ENCODE data around the gene ADARB2.

The ADARB2 gene

DNA sequence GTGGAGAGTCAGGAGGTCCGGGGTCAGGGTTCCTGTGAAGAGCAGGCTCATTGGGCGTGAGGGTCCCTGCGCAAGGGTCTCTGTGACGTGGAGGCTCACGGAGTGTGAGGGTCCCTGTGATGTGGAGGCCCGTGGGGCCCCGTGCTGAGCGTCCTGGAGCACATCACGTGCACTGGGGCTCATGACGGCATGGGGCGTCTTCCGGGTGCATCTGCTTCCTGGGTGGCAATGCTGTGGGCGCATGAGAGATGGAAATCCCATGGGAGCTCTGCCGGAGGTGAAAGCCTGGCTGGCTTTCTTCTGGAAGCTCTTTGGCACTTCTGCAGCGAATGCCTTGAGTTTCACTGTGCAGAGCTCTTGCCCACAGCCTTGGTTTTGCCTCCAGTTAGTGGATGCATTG lies 609.7 kb downstream of the ADARB2 start:
- H3K4me1 ChIP-seq (ENCODE audit: low read depth, poor library complexity, severe bottlenecking), result peaks cover 12% of the 10 kb centered on the region
- no peaks in the 10 kb centered on the region for H4K20me1 ChIP-seq (ENCODE audit: insufficient read depth)
- H3K36me3 ChIP-seq (ENCODE audit: insufficient read depth), result peaks cover 14% of the 10 kb centered on the region
- no peak overlapping the region for H3K27ac ChIP-seq
- peaks cover 6% of the 10 kb centered on the region; the same call in 1 of the 2 replicates for H3K79me2 ChIP-seq (ENCODE audit: insufficient read depth, low read depth)
- no peak overlapping the region for H2AFZ ChIP-seq (ENCODE audit: low read depth)
- TF ChIP-seq, protein P1, sequence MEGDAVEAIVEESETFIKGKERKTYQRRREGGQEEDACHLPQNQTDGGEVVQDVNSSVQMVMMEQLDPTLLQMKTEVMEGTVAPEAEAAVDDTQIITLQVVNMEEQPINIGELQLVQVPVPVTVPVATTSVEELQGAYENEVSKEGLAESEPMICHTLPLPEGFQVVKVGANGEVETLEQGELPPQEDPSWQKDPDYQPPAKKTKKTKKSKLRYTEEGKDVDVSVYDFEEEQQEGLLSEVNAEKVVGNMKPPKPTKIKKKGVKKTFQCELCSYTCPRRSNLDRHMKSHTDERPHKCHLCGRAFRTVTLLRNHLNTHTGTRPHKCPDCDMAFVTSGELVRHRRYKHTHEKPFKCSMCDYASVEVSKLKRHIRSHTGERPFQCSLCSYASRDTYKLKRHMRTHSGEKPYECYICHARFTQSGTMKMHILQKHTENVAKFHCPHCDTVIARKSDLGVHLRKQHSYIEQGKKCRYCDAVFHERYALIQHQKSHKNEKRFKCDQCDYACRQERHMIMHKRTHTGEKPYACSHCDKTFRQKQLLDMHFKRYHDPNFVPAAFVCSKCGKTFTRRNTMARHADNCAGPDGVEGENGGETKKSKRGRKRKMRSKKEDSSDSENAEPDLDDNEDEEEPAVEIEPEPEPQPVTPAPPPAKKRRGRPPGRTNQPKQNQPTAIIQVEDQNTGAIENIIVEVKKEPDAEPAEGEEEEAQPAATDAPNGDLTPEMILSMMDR (conservative IDR thresholded peaks at IDR 0.05; ENCODE audit: low read depth, low read length), result no peak
- H3K4me2 ChIP-seq, result no peak overlapping the region
- H3K4me3 ChIP-seq (IDR thresholded peaks at IDR 0.05; ENCODE audit: insufficient read depth, low read depth, low read length), result no peak overlapping the region
- no peaks in the 10 kb centered on the region for H3K27me3 ChIP-seq (ENCODE audit: insufficient read depth, low read depth)
- H3K9ac ChIP-seq, result no peak overlapping the region
